Thoracic aorta (tissue), 2 donors: ENCODE data around the gene NKRF. TPM values are rescaled to one million over a fixed set of nuclear protein-coding genes. Genes with fewer than 3 reads are reported as not detected.
"Not testable (repeated sequence)": the region's sequence is repeated elsewhere in the genome, so short reads cannot be mapped to it uniquely, and the experiment has no call there.

Source experiments
- ATAC-seq: fragments of 150-250 bp; one replicate; pipeline ENCODE4 v1.8.0; 2017; ENCODE audit warnings: low read depth; ENCODE audit not compliant: insufficient number of reproducible peaks, low FRiP score
- DNase-seq: peaks from one replicate; pipeline ENCODE4 v3.0.0-alpha.2; 2020; ENCODE audit warnings: low spot score
- H3K27ac ChIP-seq, 2 donors: fragments of 200-600 bp; sonication (generic); 1 replicate in 1 of 2; 2 replicates in 1 of 2; pipeline ENCODE4 v1.5.1; 2016; ENCODE audit warnings: mild to moderate bottlenecking in 2 of 2, moderate library complexity in 2 of 2
- H3K27me3 ChIP-seq: fragments of 200-600 bp; sonication (generic); replicated peaks from 2 replicates; pipeline ENCODE4 v1.6.0; 2016; ENCODE audit warnings: mild to moderate bottlenecking; ENCODE audit not compliant: insufficient read depth
- H3K36me3 ChIP-seq: fragments of 200-600 bp; sonication (generic); one replicate; pipeline ENCODE4 v1.5.1; 2016
- H3K4me1 ChIP-seq, 2 donors: fragments of 200-600 bp; sonication (generic); 1 replicate in 1 of 2; 2 replicates in 1 of 2; pipeline versions ENCODE4 v1.5.1 to v1.6.0; 2016; ENCODE audit warnings: low read depth in 2 of 2, mild to moderate bottlenecking in 1 of 2; ENCODE audit not compliant: control insufficient read depth in 1 of 2
- H3K4me3 ChIP-seq: fragments of 200-600 bp; sonication (generic); 2 replicates; pipeline ENCODE4 v1.5.1; 2016; ENCODE audit warnings: mild to moderate bottlenecking
- H3K9me3 ChIP-seq: fragments of 200-600 bp; sonication (generic); 2 replicates; pipeline ENCODE4 v1.5.1; 2016
- CTCF ChIP-seq: fragments of 200-600 bp; sonication (generic); IDR thresholded peaks from one replicate; pipeline ENCODE4 v1.5.1; 2019; ENCODE audit warnings: antibody characterized with exemption
- total RNA-seq, 2 donors: library from RNA; depleted of rRNA; stranded (reverse); fragments of >200 nt; gene quantifications; one replicate each; pipeline versions ENCODE4 v1.1.0 to v1.2.3, GENCODE V29; 2016

NKRF gene
- total RNA-seq, 2 donors from 2014 or later, result 3.8 to 8.3 TPM

- no peaks in the 10 kb centered on the region for H3K9me3 ChIP-seq
- no peak overlapping the region for H3K4me3 ChIP-seq
- H3K27me3 ChIP-seq, result no peaks in the 10 kb centered on the region
- no peak for DNase-seq
- ATAC-seq, result no peak
- H3K36me3 ChIP-seq, result no peaks in the 10 kb centered on the region
- no peak for TF ChIP-seq CTCF
- no peak overlapping the region for H3K27ac ChIP-seq
- no peaks in the 10 kb centered on the region for H3K4me1 ChIP-seq
These were observed 40.9 kb upstream of the NKRF start for GRCh38 chrX:119647089-119647488.

GRCh38 chrX:119646515-119646914 lies 40.3 kb upstream of the NKRF start:
- Histone ChIP-seq H3K4me3 (no peak overlapping the region), H3K27ac (no peak overlapping the region), H3K4me1 (no peaks in the 10 kb centered on the region), H3K27me3 (no peaks in the 10 kb centered on the region), H3K36me3 (no peaks in the 10 kb centered on the region), H3K9me3 (no peaks in the 10 kb centered on the region)
- ATAC-seq (no peak), DNase-seq (no peak)
- no peak for TF ChIP-seq CTCF

GRCh38 chrX:119643696-119644095 lies 37.5 kb upstream of the NKRF start:
- Histone ChIP-seq H3K36me3 (no peaks in the 10 kb centered on the region), H3K4me1 (no peaks in the 10 kb centered on the region), H3K27me3 (no peaks in the 10 kb centered on the region), H3K4me3 (no peak overlapping the region), H3K27ac (no peak overlapping the region), H3K9me3 (no peaks in the 10 kb centered on the region)
- DNase-seq (no peak), ATAC-seq (no peak)
- no peak for TF ChIP-seq CTCF

- Histone ChIP-seq H3K36me3 (no peaks in the 10 kb centered on the region), H3K27me3 (no peaks in the 10 kb centered on the region), H3K9me3 (no peaks in the 10 kb centered on the region), H3K4me3 (no peak overlapping the region), H3K4me1 (no peaks in the 10 kb centered on the region), H3K27ac (no peak overlapping the region)
- TF ChIP-seq CTCF, result no peak
- DNase-seq (no peak), ATAC-seq (no peak)
These were observed 34.5 kb upstream of the NKRF start for GRCh38 chrX:119640731-119641170.

- no peak for DNase-seq
- Histone ChIP-seq H3K4me1 (no peaks in the 10 kb centered on the region), H3K36me3 (no peaks in the 10 kb centered on the region), H3K4me3 (no peak overlapping the region), H3K27me3 (no peaks in the 10 kb centered on the region), H3K9me3 (no peaks in the 10 kb centered on the region), H3K27ac (no peak overlapping the region)
- no peak for TF ChIP-seq CTCF
- no peak for ATAC-seq
These were observed 32.7 kb upstream of the NKRF start for GRCh38 chrX:119638725-119639471.

GRCh38 chrX:119637421-119637820 lies 31.2 kb upstream of the NKRF start:
- DNase-seq, H3K27ac ChIP-seq, H3K9me3 ChIP-seq, H3K4me1 ChIP-seq, H3K4me3 ChIP-seq, H3K27me3 ChIP-seq, H3K36me3 ChIP-seq, ATAC-seq: not testable (repeated sequence)
